PFSK-1 (cell line): Measurements from ENCODE around the gene TCAF1.

ENCODE experiments used
- POLR2AphosphoS5 ChIP-seq: IDR thresholded peaks from 2 replicates; pipeline ENCODE4 v1.6.1; 2012; ENCODE audit warnings: low read depth, mild to moderate bottlenecking, control low read depth, low read length, moderate library complexity
- REST ChIP-seq, 2 experiments: IDR thresholded peaks; 2 replicates each; pipeline versions ENCODE4 v1.6.1 to v1.8.0; 2011 to 2012; ENCODE audit warnings: low read depth in 2 of 2, low read length in 2 of 2, control low read depth in 1 of 2, inconsistent platforms in 1 of 2, mild to moderate bottlenecking in 1 of 2, moderate library complexity in 1 of 2; ENCODE audit not compliant: insufficient read depth in 1 of 2
- SIN3A ChIP-seq: IDR thresholded peaks from 2 replicates; pipeline ENCODE4 v1.6.1; 2012; ENCODE audit warnings: mild to moderate bottlenecking, low read length, moderate library complexity, borderline replicate concordance; ENCODE audit not compliant: insufficient read depth

GRCh38 chr7:143948733-143949132, 46.8 kb upstream of the TCAF1 start:
- TF ChIP-seq SIN3A, result no peak
- TF ChIP-seq POLR2AphosphoS5, result no peak
- no peak for TF ChIP-seq REST (IDR thresholded peaks at IDR 0.05; ENCODE audit: insufficient read depth in 1 of 2, low read depth in 2 of 2, low read length in 2 of 2)
